Liver (tissue), 3 donors: ENCODE measurements around the gene ZNF318.

Experiments used
- ATF3 ChIP-seq: IDR thresholded peaks from 2 replicates; pipeline ENCODE4 v1.6.1; 2016; ENCODE audit warnings: antibody characterized with exemption
- CTCF ChIP-seq: fragments of 150-350 bp; IDR thresholded peaks from 2 replicates; pipeline ENCODE4 v1.5.1; 2017; ENCODE audit warnings: improper control_type of control experiment, low read depth, low read length; ENCODE audit not compliant: missing input control
- EGR1 ChIP-seq, 2 donors: IDR thresholded peaks; 2 replicates each; pipeline ENCODE4 v1.6.1; 2016 to 2018; ENCODE audit warnings: antibody characterized with exemption in 2 of 2, low read depth in 2 of 2
- GABPA ChIP-seq, 2 donors: IDR thresholded peaks in 1 of 2; conservative IDR thresholded peaks in 1 of 2; 2 replicates each; pipeline ENCODE4 v1.6.1; 2016; ENCODE audit warnings: antibody characterized with exemption in 2 of 2, mild to moderate bottlenecking in 1 of 2, moderate library complexity in 1 of 2
- JUND ChIP-seq, 2 donors: IDR thresholded peaks; 2 replicates each; pipeline ENCODE4 v1.6.1; 2016; ENCODE audit warnings: antibody characterized with exemption in 2 of 2
- NR2F2 ChIP-seq: IDR thresholded peaks from 2 replicates; pipeline ENCODE4 v1.6.1; 2016; ENCODE audit warnings: antibody characterized with exemption
- SP1 ChIP-seq: IDR thresholded peaks from 2 replicates; pipeline ENCODE4 v1.6.1; 2018; ENCODE audit warnings: antibody characterized with exemption, mild to moderate bottlenecking
- TF ChIP-seq, protein P1 (sequence below): IDR thresholded peaks from 2 replicates; pipeline ENCODE4 v1.6.1; 2016; ENCODE audit warnings: antibody characterized with exemption
- TF ChIP-seq, protein P2 (sequence below): IDR thresholded peaks from 2 replicates; pipeline ENCODE4 v1.6.1; 2016; ENCODE audit warnings: antibody characterized with exemption, mild to moderate bottlenecking
- donor health status: healthy.
- donor health status: healthy.

DNA sequence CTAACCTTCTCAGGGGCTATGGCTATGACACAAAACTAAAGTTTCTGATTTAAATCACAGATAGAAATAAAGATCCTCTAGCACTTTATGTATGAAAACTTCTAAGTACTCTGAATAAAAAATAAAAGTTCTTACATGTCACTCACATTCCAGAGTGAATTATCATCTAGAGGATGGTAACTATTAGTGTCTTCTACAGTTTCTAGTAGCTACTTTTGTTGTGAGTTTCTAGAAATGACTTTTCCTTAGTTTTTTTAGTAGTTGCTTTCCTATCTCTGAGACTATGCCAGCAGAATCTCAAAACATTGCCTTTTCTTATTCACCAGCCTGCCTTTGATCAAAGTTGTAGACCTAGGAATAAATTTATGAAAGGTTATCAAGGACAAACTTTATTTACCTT is 10.1 kb downstream of the ZNF318 start:
- TF ChIP-seq CTCF (no peak), SP1 (no peak), JUND (IDR thresholded peaks at IDR 0.05) (no peak), EGR1 (IDR thresholded peaks at IDR 0.05; ENCODE audit: low read depth in 2 of 2) (no peak), ATF3 (no peak), NR2F2 (no peak), GABPA (IDR thresholded peaks at IDR 0.05 in 1 of 2, conservative IDR thresholded peaks at IDR 0.05 in 1 of 2) (no peak)
- TF ChIP-seq, protein P1, sequence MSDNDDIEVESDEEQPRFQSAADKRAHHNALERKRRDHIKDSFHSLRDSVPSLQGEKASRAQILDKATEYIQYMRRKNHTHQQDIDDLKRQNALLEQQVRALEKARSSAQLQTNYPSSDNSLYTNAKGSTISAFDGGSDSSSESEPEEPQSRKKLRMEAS, result no peak
- TF ChIP-seq, protein P2, sequence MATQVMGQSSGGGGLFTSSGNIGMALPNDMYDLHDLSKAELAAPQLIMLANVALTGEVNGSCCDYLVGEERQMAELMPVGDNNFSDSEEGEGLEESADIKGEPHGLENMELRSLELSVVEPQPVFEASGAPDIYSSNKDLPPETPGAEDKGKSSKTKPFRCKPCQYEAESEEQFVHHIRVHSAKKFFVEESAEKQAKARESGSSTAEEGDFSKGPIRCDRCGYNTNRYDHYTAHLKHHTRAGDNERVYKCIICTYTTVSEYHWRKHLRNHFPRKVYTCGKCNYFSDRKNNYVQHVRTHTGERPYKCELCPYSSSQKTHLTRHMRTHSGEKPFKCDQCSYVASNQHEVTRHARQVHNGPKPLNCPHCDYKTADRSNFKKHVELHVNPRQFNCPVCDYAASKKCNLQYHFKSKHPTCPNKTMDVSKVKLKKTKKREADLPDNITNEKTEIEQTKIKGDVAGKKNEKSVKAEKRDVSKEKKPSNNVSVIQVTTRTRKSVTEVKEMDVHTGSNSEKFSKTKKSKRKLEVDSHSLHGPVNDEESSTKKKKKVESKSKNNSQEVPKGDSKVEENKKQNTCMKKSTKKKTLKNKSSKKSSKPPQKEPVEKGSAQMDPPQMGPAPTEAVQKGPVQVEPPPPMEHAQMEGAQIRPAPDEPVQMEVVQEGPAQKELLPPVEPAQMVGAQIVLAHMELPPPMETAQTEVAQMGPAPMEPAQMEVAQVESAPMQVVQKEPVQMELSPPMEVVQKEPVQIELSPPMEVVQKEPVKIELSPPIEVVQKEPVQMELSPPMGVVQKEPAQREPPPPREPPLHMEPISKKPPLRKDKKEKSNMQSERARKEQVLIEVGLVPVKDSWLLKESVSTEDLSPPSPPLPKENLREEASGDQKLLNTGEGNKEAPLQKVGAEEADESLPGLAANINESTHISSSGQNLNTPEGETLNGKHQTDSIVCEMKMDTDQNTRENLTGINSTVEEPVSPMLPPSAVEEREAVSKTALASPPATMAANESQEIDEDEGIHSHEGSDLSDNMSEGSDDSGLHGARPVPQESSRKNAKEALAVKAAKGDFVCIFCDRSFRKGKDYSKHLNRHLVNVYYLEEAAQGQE, result no peak
